GM21526 (cell line): ENCODE measurements around the gene NFATC2.

Experiments used
- ATAC-seq: cut with Tn5 transposase; IDR thresholded peaks from one replicate; pipeline ENCODE4 v1.9.1; 2021; ENCODE audit warnings: moderate library complexity; ENCODE audit not compliant: unreplicated experiment, low FRiP score

The NFATC2 gene

GRCh38 chr20:51437182-51437924 is 105.2 kb downstream of the NFATC2 start:
- ATAC-seq, result no peak

GRCh38 chr20:51434580-51435247 is 107.8 kb downstream of the NFATC2 start:
- no peak for ATAC-seq

- no peak for ATAC-seq
Measured at GRCh38 chr20:51434026-51434425, 108.5 kb downstream of the NFATC2 start.

GRCh38 chr20:51432875-51433274 is 109.6 kb downstream of the NFATC2 start:
- ATAC-seq, result no peak

- no peak for ATAC-seq
Measured at GRCh38 chr20:51432251-51432784, 110.2 kb downstream of the NFATC2 start.

GRCh38 chr20:51431321-51431720 is 111.2 kb downstream of the NFATC2 start:
- ATAC-seq, result no peak

- no peak for ATAC-seq
Measured at GRCh38 chr20:51430198-51430950, 112.1 kb downstream of the NFATC2 start.

- no peak for ATAC-seq
Measured at GRCh38 chr20:51429696-51430095, 112.8 kb downstream of the NFATC2 start.

- ATAC-seq, result no peak
Measured at GRCh38 chr20:51429144-51429482, 113.4 kb downstream of the NFATC2 start.

GRCh38 chr20:51428401-51429143 is 113.9 kb downstream of the NFATC2 start:
- no peak for ATAC-seq

- ATAC-seq, result no peak
Measured at GRCh38 chr20:51427651-51428291, 114.7 kb downstream of the NFATC2 start.

- ATAC-seq, result no peak
Measured at GRCh38 chr20:51426718-51427650, 115.5 kb downstream of the NFATC2 start.

- no peak for ATAC-seq
Measured at GRCh38 chr20:51425347-51426106, 117.0 kb downstream of the NFATC2 start.

GRCh38 chr20:51424270-51425117 is 118.0 kb downstream of the NFATC2 start:
- no peak for ATAC-seq

- ATAC-seq, result no peak
Measured at GRCh38 chr20:51423810-51424209, 118.7 kb downstream of the NFATC2 start.

- no peak for ATAC-seq
Measured at GRCh38 chr20:51423290-51423667, 119.2 kb downstream of the NFATC2 start.

GRCh38 chr20:51422514-51423289 is 119.8 kb downstream of the NFATC2 start:
- ATAC-seq, result no peak
